Skin of body (tissue), 2 donors: ENCODE data around the gene OTUD7B. TPM values are rescaled to one million over a fixed set of nuclear protein-coding genes. Genes with fewer than 3 reads are reported as not detected.
"Not testable (repeated sequence)": the region's sequence is repeated elsewhere in the genome, so short reads cannot be mapped to it uniquely, and the experiment has no call there.

Source experiments
- DNase-seq: peaks from one replicate; lab custom pipeline; 2025; lab: John Stamatoyannopoulos, UW
- total RNA-seq: library from RNA; depleted of rRNA; stranded (reverse); fragments of >200 nt; gene quantifications from one replicate; pipeline ENCODE4 v1.2.3, GENCODE V29; 2014

The OTUD7B gene
- total RNA-seq = 12.8 TPM

DNA sequence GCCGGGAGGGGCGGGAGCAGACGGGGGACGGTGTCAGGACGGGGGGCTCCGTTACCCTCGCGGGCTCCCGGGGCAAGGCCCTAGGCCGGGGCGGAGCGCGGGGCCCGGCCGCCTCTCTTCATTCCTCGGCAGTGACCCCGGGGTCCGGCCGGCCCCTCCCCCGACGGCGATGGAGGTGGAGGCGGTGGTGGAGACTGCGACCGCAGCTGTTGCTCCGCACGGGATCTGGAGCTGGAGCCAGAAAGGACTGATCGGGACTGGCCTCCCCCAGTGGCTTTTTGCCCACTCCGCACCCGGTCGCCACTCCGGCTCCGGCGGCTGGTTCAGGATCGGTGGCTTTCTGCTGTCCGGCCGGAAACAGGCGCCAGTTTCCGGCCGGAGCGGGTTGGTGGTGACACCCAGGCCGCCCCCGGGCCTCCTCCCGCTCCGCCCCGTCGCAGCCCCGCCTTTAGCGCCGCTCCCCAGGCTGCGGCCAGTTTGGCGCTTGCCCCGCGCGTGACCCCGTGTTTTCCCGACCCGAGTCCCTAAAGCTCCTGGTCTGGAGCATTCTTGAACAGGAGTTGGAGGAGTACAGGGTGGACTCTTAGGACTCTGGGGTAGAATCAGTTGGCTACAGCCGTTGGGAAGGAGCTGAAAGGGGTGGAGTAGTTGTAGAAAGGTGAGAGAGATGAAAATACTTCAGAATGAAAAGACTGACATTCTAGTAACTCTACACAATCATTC, at the start of gene OTUD7B:
OTUD7B (minus strand) TSS at position 334 of the 723 bp plus-strand sequence. CDS start 33,216 bp downstream, outside the sequence.
- DNase-seq = peak; percentile 83

DNA sequence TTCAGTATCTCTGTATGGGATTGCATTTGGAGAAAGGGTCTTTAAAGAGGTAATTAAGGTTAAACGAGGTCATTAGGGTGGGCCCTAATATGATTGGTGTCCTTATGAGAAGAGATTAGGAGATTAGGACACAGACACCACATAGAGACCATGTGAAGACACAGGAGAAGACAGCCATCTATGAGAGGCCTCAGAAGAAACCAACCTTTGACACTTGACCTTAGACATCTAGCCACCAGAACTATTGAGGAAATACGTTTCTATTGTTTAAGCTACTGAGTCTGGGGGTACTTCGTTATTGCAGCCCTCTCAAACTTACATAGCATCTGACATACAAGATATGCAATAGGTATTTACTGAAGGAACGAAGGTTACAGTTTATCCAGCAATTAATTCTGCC, 49.7 kb upstream of the OTUD7B start:
- no peak for DNase-seq

DNA sequence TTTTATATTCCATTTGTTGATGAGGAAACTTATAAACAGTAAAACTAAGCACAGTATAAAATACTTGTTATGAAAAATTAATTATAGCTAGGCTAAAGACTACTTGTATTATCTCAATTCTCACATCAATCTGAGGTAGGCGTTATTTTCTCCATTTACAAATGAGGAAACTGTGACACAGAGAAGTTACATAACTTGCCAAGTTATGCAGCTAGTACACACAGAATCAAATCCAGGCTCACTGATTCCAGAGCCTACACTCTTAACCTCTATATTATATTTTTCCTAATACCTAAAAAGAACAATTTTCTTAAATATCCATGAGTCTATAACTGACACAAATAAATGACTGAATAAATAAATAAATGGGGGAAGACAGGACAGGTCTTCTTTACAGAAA, 45.9 kb upstream of the OTUD7B start:
- DNase-seq = no peak

DNA sequence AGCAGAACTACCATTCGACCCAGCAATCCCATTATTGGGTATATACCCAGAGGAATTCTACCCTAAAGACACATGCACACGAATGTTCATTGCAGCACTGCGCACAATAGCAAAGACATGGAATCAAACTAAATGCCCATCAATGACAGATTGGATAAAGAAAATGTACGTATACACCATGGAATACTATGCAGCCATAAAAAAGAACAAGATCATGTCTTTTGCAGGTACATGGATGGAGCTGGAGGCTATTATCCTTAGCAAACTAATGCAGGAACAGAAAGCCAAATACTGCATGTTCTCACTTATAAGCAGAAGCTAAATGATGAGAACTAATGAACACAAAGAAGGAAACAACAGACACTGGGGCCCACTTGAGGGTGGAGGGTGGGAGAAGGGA, 45.0 kb upstream of the OTUD7B start:
- not testable (repeated sequence) for DNase-seq

DNA sequence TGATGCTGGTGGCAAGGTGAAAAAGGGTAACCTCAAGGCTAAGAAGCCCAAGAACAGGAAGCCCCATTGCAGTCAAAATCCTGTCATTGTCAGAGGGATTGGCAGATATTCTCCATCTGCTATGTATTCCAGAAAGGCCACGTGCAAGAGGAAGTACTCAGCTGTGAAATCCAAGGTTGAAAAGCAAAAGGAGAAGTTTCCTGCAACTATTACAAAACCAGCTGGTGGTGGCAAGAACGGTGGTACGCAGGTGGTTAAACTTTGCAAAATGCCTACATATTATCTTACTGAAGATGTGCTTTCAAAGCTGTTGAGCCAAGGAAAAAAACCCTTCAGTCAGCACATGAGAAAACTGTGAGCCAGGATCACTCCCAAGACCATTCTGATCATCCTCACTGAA, 43.4 kb upstream of the OTUD7B start:
- DNase-seq = no peak

DNA sequence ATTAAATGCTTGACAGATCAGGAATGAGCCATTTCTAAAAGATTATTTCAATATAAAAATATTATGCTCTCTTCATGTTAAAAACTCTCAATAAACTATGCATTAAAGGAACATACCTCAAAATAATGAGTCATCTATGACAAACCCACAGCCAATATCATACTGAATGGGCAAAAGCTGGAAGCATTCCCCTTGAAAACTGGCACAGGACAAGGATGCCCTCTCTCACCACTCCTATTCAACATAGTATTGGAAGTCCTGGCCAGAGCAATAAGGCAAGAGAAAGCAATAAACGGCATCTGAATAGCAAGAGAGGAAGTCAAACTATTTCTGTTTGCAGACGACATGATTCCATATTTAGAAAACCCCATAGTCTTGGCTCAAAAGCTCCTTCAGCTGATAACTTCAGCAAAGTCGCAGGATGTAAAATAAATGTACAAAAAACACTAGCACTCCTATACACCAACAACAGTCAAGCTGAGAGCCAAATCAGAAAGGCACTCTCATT, 41.4 kb upstream of the OTUD7B start:
- DNase-seq = not testable (repeated sequence)

DNA sequence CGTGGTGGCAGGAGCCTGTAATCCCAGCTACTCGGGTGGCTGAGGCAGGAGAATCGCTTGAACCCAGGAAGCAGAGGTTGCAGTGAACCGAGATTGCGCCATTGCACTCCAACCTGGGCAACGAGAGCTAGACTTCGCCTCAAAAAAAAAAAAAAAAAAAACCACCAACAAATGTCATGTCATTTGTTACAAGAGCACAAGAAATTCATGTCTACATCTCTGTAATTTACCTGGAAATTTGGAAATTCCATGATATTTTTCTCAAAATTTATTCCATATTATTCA, 40.5 kb upstream of the OTUD7B start:
- DNase-seq = no peak

DNA sequence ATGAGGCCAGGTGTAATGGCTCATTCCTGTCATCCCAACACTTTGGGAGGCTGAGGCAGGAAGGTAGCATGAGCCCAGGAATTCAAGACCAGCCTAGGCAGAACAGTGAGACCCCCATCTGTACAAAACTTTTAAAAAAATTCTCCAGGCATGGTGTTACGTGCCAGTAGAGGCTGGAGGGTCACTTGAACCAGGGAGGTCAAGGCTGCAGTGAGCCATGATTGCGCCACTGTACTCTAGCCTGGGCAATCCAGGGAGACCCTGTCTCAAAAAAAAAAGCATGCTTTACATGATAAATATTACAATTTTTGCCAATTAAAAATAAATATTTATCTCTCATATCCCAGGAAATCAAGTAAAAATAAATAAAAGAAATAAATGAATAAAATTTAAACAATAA, 39.4 kb upstream of the OTUD7B start:
- no peak for DNase-seq

DNA sequence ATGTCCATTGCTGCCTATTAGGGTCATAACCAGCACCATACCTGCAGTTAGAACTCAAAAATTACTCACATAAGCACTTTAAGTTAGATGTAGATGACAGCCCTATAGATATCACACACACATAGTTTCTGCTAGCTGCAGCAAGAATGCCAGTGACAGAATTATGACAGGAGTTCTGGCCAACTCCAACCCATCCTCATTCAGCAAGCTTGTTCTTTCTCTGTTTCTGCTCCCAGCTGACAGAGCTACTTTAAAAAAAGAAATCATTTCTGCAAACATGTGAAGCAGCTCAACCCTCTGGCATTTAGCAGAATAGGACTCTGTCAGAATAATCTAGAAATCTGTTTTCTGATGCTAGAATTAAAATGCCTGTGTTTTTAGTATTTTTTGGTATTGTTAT, 23.8 kb upstream of the OTUD7B start:
- DNase-seq = no peak

DNA sequence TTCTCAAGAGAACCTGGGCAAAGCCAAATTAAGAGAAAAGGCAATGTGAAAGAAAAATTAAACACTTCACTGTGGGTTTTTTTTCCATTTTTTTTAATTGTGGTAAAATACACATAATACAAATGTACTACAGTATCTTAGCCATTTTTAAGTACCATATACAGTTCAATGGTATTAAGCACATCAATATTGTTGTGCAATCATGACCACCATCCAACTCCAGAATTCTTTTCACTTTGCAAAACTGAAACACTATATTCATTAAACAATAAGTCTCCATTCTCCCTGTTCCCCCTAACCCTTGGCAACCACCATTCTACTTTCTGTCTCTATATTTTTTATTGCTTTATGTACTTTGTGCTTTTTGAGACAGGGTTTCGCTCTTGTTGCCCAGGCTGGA, 17.8 kb upstream of the OTUD7B start:
- no peak for DNase-seq

DNA sequence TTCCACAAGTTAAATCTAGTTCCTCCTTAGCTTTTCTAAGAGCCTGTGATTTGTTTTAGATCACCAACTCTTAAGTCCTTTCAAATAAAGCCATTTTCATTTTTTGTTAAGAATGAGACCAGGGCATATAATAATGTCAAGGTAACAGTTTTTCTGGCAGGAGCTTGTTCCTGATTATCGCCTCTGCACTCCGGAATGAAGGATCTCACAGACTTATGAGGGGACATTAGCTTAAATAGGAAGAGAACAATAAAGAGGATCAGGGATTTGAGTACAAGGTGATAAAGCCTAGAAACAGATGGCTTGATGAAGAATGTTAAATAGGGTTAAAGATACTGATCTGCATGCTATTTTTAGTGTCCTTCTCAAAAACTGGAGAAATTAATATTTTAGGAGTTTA, 13.6 kb upstream of the OTUD7B start:
- no peak for DNase-seq

DNA sequence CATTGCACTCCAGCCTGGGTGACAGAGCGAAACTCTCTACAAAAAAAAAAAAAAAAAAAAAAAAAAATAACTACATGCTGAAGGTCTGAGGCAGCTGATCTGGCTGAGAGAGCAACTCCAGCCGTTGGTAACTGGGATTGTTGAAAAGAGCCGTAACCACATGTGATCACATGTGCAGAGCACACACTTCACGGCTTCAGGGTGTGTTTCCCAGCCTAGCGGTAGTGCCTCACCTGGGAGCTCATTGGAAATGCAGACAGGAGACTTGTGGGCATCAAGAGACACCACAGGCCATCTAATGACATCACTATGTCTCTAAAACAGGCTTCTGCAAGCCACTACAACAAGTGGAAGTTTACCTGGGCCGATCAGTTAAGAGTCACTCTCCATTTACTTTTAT, 11.8 kb upstream of the OTUD7B start:
- no peak for DNase-seq

DNA sequence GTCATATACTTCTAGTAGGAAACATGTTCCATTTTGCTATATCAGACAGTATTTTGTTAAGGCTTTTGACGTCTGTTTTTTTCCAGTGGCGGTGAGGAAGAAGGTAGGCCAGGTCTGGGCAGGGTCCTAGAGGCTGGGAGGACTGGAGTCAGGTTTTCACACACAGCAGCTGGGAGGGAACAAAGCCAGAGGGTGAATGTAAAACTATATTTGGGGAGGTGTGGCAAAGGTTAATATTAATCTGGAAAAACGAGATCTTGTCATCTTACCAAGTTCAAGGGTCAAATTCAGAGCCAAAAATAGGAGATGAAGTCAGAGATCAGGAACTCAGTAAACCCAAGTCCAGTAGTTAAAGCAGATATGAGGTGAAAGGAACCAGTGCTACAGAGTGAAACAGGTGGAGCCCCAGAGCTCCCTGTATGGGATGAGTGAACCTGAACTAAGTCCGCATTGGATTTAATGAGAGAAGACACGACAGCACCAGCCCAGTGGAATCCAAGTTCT, 10.7 kb upstream of the OTUD7B start:
- no peak for DNase-seq

DNA sequence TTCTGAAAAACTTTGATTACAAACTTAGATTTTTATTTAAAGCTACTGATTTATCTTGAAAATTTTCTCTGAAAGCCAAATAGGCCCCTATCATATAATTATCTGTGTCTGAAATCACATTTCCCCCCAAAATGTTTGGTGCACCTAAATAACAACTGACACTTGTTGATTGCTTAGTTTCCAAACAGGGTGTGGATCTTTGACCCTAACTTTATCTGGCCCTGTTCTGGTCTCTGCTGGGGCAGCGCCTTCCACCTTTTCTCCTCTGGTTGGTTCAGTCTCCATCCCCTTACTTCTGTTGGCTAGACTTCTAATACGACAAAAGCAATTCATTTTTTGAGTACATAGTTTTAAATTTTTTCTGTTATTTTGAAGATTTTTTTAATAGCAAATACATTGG, 10.2 kb upstream of the OTUD7B start:
- DNase-seq = no peak

DNA sequence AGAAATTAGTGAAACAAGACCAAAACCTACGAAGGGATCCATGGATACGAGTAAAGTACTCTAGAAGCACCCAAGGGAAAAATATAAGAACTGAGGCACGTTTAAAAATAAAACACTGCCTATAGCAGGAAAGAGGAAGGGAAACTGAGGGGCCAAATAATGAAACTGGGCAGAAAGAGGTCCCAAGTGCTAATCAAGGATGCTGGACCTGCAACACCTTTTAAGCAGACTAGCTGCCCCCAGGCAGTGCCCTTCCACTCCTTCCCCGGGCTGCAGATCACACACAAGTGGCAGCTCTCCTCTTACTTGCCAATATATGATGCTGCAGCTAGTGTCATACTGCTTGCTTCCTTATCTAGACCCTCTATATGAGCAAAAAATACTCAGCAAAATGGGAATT, 7.6 kb upstream of the OTUD7B start:
- DNase-seq = no peak

DNA sequence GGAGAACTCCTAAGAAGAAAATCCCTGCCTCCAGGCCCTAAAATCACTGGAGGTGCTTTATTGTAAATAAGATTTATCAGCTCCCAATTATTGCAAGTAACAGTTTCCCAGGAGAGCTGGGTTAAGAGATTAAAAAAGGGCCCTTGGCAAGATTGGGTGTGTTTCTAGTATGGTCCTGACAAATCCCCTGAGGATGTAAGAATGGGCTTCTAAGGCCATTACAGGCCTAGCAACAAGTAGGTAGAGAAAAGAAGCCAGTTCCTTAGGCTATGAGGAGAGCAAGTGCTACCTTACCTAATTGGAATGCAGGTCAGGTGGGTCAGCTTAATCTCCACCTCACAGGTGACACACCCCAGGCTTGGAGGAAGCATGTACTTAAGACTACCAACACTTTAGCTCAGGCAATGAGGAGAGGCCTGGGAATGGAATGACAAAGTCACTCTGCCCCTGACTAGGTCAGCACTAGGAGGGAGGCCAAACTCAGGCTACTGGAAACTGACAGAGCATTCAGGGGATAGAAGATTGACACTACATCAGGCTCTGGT, 6.8 kb upstream of the OTUD7B start:
- no peak for DNase-seq

DNA sequence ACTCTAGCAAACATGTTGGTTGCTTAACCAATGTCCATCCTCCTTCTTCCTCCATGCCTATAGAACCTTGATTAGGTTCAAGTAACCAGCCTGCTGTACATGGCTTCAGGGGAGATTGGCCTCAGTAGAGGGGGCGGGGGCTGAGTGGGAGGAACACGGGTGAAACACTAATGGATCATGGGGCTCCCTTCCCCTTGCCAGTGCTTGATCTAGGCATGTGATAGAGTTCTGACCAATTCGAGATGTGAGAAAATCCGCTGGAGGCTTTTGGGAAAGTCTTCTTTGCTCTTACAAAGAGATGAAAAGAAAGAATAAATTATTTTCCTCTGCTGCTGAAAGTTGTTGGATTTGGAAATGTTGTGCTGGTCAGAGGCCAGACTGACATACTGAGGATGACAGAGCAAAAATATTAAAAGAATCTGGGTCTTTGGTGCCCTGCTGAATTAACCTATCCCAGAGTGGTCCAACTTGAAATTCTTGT, 5.2 kb upstream of the OTUD7B start:
- no peak for DNase-seq

DNA sequence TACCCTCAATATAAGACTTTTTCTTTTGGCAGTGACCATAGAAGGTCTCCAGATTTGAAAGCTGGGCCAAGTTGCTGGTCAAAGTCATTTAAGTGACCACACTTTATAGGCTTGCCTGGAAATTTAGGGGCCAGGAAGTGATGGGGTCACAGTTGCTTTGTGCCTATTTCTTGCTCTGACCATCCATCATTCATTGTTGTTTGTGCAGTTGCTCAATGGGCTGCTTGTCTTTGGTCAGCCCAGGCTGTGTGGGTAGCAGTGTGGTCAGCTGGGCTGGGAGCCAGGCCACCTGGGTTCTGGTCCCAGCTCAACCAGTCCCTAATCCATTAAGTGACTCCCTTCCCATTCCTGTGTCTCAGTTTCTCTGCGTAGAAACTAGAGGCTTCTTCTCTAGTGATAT, 2.1 kb upstream of the OTUD7B start:
- DNase-seq = no peak

DNA sequence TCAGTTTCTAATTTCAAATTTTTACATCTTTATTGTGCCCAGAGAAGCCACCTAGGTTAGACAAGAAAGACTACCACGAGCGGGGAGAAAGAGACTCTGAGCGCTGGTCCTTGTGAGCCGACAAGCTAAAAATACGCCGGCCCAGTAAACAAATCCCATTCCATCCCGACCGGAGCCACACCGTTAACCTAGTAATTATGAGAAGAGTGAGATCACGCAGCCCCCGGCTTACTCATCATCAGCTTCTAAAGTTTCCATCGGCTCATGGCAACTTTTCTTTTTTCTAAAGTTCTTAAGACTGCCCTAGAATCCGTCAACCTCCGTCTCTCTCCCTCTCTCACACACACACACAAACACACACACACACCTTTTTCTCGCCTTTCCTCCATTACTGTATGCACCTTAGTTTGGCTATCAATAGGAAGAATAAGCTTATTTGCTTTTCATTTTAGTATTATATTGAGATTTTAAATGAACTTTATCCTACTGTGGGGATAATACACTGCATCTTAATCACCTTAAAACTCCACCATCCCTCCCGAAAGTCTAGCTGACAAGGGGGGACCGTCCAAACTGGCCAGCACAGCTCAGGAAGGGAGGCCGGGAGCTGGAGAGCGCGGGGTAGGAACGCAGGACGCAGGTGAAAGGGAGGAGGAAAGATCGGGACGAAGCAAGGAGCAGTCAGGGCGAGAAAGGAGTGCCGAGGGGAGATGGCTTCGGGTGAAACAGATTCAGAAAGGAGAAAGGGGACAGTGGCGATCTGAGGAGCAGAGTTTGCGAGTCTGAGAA, 728 bp downstream of the OTUD7B start:
- DNase-seq = peak; percentile 54

DNA sequence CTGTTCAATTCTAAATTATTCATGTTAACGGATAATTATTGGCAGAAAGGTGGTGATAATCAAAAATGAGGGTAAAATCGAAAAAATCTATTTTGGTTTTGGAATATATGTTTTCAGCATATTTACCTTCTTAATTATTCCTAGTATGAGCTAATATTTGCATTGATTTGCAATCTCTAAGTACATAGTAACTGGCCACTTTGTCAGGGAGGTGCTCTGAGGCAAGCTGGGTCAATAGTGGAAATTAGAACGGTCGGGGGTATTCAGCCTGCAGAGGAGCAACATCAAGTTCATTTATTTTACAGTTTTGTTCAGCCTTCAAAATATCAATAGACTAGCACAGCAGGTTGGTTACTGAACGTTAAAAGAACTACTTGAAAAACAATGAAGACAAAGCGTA, 1.8 kb downstream of the OTUD7B start:
- no peak for DNase-seq

DNA sequence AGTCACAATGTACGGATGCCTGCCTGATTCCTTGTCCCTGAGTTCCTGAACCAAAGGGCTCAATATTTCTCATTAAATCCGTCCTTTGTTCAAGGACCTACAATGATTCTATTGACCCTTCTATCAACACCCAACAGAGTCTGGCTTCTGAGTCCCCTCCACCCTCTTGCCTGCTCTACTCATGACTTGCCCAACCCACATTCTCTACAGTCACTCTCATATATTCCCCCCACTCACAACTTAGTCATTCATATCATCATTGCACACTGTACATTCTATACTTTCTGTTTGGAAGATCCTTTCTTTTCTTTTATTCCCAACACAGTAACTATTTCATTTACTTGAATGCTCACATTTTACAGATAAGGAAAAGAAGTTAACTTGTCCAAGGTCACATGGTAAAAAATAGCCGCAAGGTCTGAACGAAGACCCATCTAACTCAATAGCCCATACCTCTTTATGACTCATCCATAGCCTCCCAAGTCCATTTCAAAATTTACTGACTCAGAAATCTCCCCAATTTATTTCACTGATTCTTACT, 3.6 kb downstream of the OTUD7B start:
- no peak for DNase-seq

DNA sequence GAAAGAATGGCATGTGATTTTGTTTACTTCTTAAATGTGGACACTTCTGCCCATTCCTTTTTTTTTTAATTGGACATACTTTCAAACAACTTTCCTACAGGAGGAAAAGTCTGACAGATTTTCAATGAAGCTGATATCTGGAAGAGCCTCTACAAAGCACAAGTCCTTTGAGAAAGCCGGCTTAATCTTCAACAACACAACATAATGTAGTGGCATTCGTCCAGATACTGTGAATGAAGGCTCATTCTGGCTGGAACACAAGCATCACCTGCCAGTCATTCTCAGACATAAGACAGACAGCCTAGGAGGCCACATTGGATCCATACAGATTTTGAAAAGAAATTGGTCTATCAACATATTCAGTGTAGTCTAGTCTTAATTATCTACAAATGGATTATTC, 4.9 kb downstream of the OTUD7B start:
- no peak for DNase-seq
